Measurements from ENCODE around the gene TLCD5. TPM values are rescaled to one million over a fixed set of nuclear protein-coding genes. Genes with fewer than 3 reads are reported as not detected.
A peak's percentile ranks its signal among the peaks of the same experiment; 100 is the strongest.

The TLCD5 gene
- total RNA-seq, 1 experiment from 2014 or later, result 8.6 TPM

- DNase-seq (ENCODE audit: low read depth), result no peak
Observed at GRCh38 chr11:120307476-120307875, 17.6 kb upstream of the TLCD5 start.

- no peak for DNase-seq (ENCODE audit: low read depth)
Observed at GRCh38 chr11:120308081-120308480, 17.0 kb upstream of the TLCD5 start.

DNA sequence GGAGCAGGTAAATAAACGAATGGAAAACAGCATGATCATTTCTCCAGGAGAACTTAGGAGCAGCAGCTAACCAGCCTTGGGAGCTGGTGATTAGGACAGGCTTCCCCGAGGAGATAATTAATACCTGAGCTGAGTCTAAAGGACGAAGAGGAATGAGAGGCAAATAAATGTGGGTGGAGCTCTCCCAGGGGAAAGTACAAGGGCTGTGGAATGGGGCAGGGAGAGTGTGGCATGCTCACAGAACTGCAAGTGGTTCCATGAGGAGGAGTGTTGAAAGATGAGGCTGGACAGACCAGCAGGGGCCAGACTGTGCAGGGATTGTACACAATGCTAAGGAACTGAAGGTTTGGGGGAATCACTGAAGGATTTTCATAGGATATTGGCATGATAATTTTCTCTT is 14.2 kb upstream of the TLCD5 start:
- DNase-seq (ENCODE audit: low read depth), result no peak

GRCh38 chr11:120314861-120315260 is 10.2 kb upstream of the TLCD5 start:
- DNase-seq (ENCODE audit: low read depth), result no peak

DNA sequence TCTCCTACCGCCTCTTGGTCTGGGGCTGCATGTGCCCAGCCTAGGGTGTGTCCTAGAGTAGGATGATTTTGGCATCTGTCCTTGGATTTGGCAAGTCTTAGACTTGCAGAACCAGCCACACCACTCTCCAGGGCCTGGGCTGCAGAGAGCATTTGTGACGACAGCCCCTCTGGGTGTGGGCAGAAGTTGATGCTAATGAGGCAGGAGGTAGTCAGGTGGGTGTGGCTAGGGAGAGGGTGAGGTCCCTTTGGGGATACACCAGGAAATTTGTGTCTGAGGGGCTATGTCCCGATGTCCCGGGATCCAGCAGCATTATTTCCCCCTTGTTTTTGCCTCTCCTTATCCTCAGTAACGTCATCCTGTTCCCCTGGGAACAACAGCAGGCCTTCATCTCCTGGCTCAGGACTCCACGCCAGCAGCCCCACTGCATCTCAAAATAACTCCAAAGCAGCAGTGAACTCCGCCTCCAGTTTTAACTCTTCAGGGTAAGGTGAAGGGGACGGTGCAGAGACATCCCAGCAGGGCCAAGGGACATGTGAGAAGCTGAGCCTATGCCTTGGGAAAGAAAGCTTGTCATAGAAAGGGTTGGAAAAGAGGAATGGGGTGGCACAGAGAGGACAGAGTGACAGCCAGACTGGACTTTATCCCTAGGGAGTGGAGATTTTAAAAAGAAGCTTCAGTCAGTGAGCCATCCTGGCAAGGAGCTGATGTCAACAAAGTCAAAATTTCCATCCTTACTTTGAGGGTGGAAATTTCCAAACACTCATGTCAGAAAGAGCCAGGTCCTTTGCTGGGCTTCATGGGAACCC is 8.0 kb upstream of the TLCD5 start:
- no peak for DNase-seq (ENCODE audit: low read depth)

DNA sequence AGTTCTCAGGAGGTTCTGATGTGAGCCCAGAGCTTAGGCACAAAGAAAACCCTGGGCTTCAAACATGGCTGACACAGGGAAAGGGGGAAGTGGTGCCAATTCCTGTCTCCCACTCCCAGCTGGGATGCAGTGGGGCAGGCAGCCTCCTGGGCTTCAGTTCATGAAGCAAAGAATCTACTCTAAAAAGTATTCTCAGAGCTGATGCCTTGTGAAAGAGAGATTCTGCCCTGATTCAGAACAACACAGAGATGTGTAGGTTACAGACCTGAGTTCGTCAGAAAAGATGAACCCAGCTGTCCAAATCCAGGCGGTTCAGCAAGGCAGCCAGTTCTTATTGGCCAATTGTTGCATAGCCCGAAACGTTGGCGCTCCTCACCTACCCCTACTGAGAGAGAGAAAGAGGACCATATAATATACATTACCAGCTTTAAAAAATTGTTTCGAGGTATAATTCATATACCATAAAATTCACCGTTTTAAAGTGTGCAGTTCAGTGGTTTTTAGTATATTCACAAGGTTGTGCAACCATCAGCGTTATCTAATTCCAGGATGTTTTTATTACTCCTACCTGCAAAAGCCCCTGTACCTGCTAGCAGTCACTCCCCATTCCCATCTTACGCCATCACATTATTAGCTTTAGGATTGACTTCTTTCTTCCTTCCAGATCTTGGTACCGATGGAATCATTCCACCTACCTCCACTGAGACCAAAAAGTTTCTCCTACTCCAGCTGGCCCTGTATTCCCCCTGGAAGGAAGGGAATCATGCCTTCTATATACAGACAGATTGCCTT is 7.2 kb upstream of the TLCD5 start:
- DNase-seq (ENCODE audit: low read depth), result no peak

GRCh38 chr11:120318906-120319305 is 6.2 kb upstream of the TLCD5 start:
- no peak for DNase-seq (ENCODE audit: low read depth)

GRCh38 chr11:120326228-120326627 is 1.1 kb downstream of the TLCD5 start:
- DNase-seq (ENCODE audit: low read depth), result no peak

- DNase-seq (ENCODE audit: low read depth), result no peak
Observed at GRCh38 chr11:120326845-120327281, 1.8 kb downstream of the TLCD5 start.

DNA sequence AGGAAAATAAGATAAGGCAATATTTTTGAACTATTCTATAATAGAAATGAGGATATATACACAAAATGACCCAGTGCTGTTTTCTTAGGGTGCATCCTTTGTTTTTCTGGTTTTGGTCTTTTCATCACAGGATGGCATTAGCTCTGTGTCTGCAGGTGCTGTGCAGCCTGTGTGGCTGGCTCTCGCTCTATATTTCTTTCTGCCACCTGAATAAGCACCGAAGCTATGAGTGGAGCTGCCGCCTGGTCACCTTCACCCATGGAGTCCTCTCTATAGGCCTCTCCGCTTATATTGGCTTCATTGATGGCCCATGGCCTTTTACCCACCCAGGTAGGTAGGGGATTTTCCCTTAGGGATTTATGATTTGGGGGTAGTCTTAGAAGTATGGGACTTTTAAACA is 2.2 kb downstream of the TLCD5 start:
- DNase-seq (ENCODE audit: low read depth), result no peak

DNA sequence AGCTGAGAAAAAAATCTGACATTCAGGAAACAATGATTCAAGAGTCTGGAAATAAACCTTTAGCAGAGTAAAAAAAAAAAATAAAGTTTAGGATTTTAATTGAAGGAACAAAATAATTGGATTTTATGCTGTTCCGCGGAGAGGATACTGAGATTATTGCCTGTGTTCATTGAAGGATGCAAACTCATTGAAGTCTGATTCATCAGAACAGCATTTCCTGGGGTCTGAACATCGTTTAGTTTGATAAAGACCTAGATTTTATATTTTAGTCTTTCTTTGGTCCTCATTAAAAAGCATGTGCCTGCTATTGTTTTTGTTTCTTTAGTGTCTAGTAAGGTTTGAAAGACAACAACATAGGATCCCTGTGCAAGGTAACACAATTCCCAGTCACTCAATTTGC is 4.5 kb downstream of the TLCD5 start:
- DNase-seq (ENCODE audit: low read depth), result no peak

GRCh38 chr11:120330045-120330444 is 4.9 kb downstream of the TLCD5 start:
- DNase-seq (ENCODE audit: low read depth), result no peak

DNA sequence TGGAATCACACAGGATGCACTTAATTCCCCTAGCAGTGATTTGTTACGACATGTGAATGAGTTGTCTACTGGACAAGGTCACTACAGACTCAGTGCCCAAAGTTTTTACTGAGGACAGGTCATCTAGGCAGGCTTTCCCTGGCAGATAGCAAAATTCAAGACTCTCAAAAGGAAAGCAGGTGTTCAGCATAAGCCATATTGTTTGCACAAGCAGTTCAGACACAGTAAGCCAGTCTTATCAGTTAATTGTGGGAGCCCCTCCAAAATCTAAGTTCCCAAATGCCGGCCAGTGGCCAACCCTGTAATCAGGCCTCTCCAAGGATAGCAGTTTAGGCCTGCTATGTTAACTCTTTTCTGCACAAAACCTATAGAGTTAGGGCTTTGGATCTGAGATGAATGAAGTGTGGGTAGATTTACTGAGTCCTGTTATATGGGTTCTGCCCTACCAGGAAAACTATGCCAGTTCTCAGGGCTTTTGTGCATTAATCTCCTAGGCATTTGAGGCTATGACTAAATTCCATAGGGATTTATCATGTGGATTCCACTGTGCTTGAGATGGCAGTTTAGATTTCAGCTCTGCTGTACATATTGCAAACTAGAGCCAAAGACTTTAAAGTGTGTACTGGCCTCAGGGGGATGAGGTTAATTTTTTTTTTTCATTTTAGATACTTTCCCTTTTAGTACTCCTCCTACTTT is 6.3 kb downstream of the TLCD5 start:
- DNase-seq (ENCODE audit: low read depth), result peak; percentile 92

- no peak for DNase-seq (ENCODE audit: low read depth)
Observed at GRCh38 chr11:120332822-120333716, 8.0 kb downstream of the TLCD5 start.

- no peak for DNase-seq (ENCODE audit: low read depth)
Observed at GRCh38 chr11:120333801-120334200, 8.7 kb downstream of the TLCD5 start.

DNA sequence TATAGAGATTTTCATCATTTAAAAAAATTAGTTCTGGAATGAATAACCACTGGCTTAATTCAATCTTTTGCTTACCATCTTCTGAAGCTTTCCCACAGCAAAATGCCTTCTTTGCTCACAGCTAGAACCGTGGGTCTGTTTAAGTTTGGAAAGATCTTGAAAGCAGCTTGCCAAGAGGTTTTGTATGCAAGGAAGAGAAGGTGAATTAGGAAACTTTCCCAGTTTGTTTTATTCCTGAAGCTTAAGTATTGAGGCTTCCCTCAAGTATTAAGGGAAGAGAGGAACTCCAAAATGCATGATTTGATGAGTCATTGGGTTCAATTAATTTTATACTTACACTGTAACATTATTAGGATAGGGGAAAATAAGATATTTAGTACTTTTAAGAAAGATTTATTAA is 9.2 kb downstream of the TLCD5 start:
- no peak for DNase-seq (ENCODE audit: low read depth)

- peak; percentile 72 for DNase-seq (ENCODE audit: low read depth)
Observed at GRCh38 chr11:120334894-120335462, 9.9 kb downstream of the TLCD5 start.

DNA sequence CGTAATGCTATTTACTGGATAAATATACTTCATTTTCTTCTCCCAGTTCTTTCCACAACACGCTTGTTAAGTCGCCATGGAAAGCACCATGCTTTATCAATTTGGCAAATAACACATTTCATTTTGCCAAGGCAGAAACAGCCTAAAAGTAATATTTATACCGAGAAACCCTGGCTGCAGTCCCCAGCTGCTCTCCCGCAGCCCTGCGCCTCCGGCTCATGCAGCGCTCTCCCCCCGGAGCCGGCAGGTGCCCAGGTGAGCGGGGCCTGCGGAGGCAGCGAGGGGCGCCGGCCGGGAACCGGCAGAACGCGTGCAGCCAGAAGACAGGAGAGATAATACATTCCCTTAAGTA is 10.4 kb downstream of the TLCD5 start:
- DNase-seq (ENCODE audit: low read depth), result no peak

GRCh38 chr11:120335908-120336640 is 11.0 kb downstream of the TLCD5 start, which contains the start of gene ARHGEF12:
Gene ARHGEF12 (plus strand): TSS chr11:120336413. CDS start chr11:120337244, 831 bp downstream.
- DNase-seq (ENCODE audit: low read depth), result peak; percentile 91

Data from HT1080 (cell line).